ENCODE results near the gene DSE.

DNA sequence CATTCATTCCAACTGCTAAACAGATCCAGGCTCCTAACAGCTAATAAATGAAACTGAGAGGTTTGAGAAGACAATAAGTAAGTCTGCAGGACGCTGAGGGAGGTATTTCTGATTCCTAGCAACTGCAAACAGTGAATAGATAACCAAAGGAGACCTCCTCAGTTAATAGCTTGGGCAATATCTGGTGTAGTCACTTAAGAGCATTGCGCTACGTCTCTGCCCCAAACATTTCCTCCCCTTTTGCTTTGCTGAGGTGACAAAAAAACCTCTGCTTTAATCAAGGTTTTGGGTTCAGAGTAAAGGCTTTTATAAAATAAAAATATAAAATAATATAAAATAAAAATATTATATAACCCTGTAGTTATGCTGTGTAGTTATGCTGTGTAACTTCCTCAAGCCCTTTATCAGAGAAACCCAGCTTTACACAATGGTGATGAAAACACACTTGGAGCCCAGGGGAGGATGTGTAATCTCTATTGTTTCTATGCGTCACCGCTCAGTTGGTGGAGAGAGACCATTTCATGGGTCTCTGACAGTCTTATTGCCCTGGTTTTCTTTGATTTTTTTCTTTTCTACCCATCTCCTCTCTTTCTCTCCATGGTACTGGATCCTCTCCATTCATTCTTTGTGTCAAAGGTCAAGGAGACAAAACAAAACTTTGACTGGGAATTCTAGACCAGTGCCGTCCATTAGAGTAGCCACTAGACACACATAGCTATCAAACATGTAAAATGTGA lies 121.8 kb downstream of the DSE start:
- no peak for TF ChIP-seq RAD21 (conservative IDR thresholded peaks at IDR 0.05)
- no peak for TF ChIP-seq POLR2AphosphoS5 (IDR thresholded peaks at IDR 0.05)
- no peak for TF ChIP-seq EP300 (conservative IDR thresholded peaks at IDR 0.05; ENCODE audit: poor library complexity, severe bottlenecking)
- TF ChIP-seq, protein P1, sequence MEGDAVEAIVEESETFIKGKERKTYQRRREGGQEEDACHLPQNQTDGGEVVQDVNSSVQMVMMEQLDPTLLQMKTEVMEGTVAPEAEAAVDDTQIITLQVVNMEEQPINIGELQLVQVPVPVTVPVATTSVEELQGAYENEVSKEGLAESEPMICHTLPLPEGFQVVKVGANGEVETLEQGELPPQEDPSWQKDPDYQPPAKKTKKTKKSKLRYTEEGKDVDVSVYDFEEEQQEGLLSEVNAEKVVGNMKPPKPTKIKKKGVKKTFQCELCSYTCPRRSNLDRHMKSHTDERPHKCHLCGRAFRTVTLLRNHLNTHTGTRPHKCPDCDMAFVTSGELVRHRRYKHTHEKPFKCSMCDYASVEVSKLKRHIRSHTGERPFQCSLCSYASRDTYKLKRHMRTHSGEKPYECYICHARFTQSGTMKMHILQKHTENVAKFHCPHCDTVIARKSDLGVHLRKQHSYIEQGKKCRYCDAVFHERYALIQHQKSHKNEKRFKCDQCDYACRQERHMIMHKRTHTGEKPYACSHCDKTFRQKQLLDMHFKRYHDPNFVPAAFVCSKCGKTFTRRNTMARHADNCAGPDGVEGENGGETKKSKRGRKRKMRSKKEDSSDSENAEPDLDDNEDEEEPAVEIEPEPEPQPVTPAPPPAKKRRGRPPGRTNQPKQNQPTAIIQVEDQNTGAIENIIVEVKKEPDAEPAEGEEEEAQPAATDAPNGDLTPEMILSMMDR (IDR thresholded peaks at IDR 0.05; ENCODE audit: poor library complexity, severe bottlenecking), result no peak

All from neural cell (in vitro differentiated cells).